Measurements from ENCODE around the gene LYAR. TPM values are rescaled to one million over a fixed set of nuclear protein-coding genes. Genes with fewer than 3 reads are reported as not detected.

LYAR gene, protein sequence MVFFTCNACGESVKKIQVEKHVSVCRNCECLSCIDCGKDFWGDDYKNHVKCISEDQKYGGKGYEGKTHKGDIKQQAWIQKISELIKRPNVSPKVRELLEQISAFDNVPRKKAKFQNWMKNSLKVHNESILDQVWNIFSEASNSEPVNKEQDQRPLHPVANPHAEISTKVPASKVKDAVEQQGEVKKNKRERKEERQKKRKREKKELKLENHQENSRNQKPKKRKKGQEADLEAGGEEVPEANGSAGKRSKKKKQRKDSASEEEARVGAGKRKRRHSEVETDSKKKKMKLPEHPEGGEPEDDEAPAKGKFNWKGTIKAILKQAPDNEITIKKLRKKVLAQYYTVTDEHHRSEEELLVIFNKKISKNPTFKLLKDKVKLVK
- 9.2 and 11.2 TPM in 2 replicates for polyA plus RNA-seq (2012; rRNA removed)
- 14.6 and 22.8 TPM in 2 replicates for polyA plus RNA-seq (2012; cell fraction: cytosol; rRNA removed)
- polyA plus RNA-seq (2012; cell fraction: nucleus; rRNA removed) = 3.8 and 6.4 TPM in 2 replicates

DNA sequence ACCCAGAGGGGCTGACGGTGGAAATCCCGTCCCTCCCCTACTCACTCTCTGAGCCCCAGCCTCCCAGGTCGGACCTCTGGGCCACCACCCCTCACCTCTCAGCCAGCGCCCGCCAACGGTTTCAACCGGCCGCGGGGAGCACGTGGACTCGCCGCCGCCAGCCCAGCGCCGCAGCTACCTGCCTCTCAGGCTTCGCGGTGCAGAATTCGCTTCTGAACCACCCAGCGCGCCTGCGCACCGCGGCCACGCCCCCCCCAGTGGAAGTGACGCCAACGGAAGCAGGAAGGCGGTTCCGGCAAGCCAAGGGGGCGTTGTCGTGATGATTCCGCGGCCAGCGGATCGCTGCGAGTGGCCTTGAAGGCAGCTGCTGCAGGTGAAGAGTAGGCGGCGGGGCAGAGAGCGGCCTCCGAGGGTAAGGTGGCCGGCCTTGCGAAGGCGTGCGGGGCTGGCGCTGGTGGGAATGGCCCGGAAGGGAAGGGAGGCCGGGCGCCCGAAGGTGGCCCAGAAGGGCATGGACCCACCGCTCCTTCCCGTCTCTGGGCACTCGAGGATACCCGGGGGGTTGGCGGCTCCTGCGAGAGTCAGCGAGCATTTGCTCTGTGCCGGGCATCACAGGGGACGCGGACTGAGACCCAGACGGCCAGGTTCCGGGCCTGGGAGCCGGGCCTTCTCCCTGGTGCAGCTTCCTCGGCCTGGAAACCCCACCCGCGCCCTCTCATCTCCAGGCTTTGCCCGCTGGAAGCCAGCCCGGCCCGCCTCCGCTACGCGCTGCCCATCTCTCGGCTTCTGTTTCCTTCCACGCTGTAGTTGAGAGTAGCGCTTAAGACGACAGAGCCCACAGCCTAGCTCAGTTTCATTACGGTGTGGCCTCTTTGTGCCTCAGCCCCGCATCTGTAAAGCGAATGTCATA is at the start of gene LYAR, which contains the start of gene ZBTB49:
Gene LYAR, minus strand, starts transcription at position 214 of the 910 bp plus-strand sequence. CDS start 6,412 bp downstream, outside the sequence.
Gene ZBTB49, plus strand, starts transcription at position 311 of the 910 bp plus-strand sequence. CDS start 9,695 bp downstream, outside the sequence.
- H3K9ac ChIP-seq = peak within 1 kb of the TSS; percentile 69
- H3K27me3 ChIP-seq (ENCODE audit: insufficient read depth) = no peaks in the 10 kb centered on the region
- no peaks in the 10 kb centered on the region for H3K9me3 ChIP-seq
- H3K4me1 ChIP-seq (ENCODE audit: control insufficient read depth in 1 of 2, insufficient read depth in 2 of 2, low read depth in 1 of 2, low read length in 1 of 2) = peaks cover 7 to 15% of the 10 kb centered on the region in 2 experiments; a peak in 3 of 4 replicates
- H3K36me3 ChIP-seq (replicated peaks in 1 of 2; ENCODE audit: control insufficient read depth in 1 of 2, insufficient read depth in 2 of 2, low read length in 1 of 2) = peaks cover 7 to 21% of the 10 kb centered on the region in 2 experiments
- DNase-seq = peak; percentile 97
- POLR2A ChIA-PET = no interaction called here
- H3K4me2 ChIP-seq = peak within 1 kb of the TSS; percentile 83
- H3K79me2 ChIP-seq (ENCODE audit: insufficient read depth) = peaks cover 86% of the 10 kb centered on the region
- peak within 1 kb of the TSS; percentile 89 for H2AFZ ChIP-seq (ENCODE audit: low read depth)
- no peaks in the 10 kb centered on the region for H3F3A ChIP-seq (replicated peaks; ENCODE audit: insufficient read depth)
- peaks cover 7% of the 10 kb centered on the region; the same call in 1 of the 2 replicates for H4K20me1 ChIP-seq (ENCODE audit: insufficient read depth)
- H3K27ac ChIP-seq (ENCODE audit: low read depth in 2 of 2, low read length in 1 of 2) = peak within 1 kb of the TSS; percentile 51 to 65; a peak in 2 of 4 replicates
- peak within 1 kb of the TSS; percentile 78 to 98 for H3K4me3 ChIP-seq (ENCODE audit: low read depth in 2 of 2, low read length in 1 of 2)
- TF ChIP-seq, protein P1, sequence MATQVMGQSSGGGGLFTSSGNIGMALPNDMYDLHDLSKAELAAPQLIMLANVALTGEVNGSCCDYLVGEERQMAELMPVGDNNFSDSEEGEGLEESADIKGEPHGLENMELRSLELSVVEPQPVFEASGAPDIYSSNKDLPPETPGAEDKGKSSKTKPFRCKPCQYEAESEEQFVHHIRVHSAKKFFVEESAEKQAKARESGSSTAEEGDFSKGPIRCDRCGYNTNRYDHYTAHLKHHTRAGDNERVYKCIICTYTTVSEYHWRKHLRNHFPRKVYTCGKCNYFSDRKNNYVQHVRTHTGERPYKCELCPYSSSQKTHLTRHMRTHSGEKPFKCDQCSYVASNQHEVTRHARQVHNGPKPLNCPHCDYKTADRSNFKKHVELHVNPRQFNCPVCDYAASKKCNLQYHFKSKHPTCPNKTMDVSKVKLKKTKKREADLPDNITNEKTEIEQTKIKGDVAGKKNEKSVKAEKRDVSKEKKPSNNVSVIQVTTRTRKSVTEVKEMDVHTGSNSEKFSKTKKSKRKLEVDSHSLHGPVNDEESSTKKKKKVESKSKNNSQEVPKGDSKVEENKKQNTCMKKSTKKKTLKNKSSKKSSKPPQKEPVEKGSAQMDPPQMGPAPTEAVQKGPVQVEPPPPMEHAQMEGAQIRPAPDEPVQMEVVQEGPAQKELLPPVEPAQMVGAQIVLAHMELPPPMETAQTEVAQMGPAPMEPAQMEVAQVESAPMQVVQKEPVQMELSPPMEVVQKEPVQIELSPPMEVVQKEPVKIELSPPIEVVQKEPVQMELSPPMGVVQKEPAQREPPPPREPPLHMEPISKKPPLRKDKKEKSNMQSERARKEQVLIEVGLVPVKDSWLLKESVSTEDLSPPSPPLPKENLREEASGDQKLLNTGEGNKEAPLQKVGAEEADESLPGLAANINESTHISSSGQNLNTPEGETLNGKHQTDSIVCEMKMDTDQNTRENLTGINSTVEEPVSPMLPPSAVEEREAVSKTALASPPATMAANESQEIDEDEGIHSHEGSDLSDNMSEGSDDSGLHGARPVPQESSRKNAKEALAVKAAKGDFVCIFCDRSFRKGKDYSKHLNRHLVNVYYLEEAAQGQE (IDR thresholded peaks at IDR 0.05; ENCODE audit: low read depth, low read length) = no peak
- TF ChIP-seq, protein P2, sequence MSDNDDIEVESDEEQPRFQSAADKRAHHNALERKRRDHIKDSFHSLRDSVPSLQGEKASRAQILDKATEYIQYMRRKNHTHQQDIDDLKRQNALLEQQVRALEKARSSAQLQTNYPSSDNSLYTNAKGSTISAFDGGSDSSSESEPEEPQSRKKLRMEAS (IDR thresholded peaks at IDR 0.05; ENCODE audit: low read depth) = peak; percentile 97
- TF ChIP-seq CHD2 (IDR thresholded peaks at IDR 0.05; ENCODE audit: low read length, partially characterized antibody) = peak; percentile 52
- no peak for TF ChIP-seq RXRA (IDR thresholded peaks at IDR 0.05; ENCODE audit: borderline replicate concordance, low read depth)
- TF ChIP-seq, protein P3, sequence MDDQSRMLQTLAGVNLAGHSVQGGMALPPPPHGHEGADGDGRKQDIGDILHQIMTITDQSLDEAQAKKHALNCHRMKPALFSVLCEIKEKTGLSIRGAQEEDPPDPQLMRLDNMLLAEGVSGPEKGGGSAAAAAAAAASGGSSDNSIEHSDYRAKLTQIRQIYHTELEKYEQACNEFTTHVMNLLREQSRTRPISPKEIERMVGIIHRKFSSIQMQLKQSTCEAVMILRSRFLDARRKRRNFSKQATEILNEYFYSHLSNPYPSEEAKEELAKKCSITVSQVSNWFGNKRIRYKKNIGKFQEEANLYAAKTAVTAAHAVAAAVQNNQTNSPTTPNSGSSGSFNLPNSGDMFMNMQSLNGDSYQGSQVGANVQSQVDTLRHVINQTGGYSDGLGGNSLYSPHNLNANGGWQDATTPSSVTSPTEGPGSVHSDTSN (IDR thresholded peaks at IDR 0.05) = no peak
- TF ChIP-seq FOSL2 (IDR thresholded peaks at IDR 0.05; ENCODE audit: borderline replicate concordance, low read depth) = no peak
- peak; percentile 99 for TF ChIP-seq MXI1 (IDR thresholded peaks at IDR 0.05; ENCODE audit: low read depth, low read length)
- TF ChIP-seq GABPA (IDR thresholded peaks at IDR 0.05; ENCODE audit: low read depth) = peak; percentile 90
- TF ChIP-seq NRF1 (IDR thresholded peaks at IDR 0.05; ENCODE audit: low read depth, low read length) = peak; percentile 87
- TF ChIP-seq ELF1 (IDR thresholded peaks at IDR 0.05) = peak; percentile 76
- TF ChIP-seq TAF1 (IDR thresholded peaks at IDR 0.05; ENCODE audit: borderline replicate concordance, low read depth, low read length) = peak; percentile 70
- peak; percentile 39; the same call in 1 of the 2 replicates for TF ChIP-seq YY1 (IDR thresholded peaks at IDR 0.05; ENCODE audit: low read depth)
- no peak for TF ChIP-seq TEAD4 (IDR thresholded peaks at IDR 0.05; ENCODE audit: borderline replicate concordance, insufficient read depth)
- peak; percentile 90; the same call in 1 of the 2 replicates for TF ChIP-seq SIN3A (IDR thresholded peaks at IDR 0.05; ENCODE audit: borderline replicate concordance, low read depth, low read length)
- TF ChIP-seq, protein P4, sequence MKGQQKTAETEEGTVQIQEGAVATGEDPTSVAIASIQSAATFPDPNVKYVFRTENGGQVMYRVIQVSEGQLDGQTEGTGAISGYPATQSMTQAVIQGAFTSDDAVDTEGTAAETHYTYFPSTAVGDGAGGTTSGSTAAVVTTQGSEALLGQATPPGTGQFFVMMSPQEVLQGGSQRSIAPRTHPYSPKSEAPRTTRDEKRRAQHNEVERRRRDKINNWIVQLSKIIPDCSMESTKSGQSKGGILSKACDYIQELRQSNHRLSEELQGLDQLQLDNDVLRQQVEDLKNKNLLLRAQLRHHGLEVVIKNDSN (IDR thresholded peaks at IDR 0.05; ENCODE audit: borderline replicate concordance, low read depth) = peak; percentile 62; the same call in 1 of the 2 replicates
- TF ChIP-seq JUND (IDR thresholded peaks at IDR 0.05) = no peak
- peak; percentile 88 for TF ChIP-seq POLR2AphosphoS5 (IDR thresholded peaks at IDR 0.05; ENCODE audit: low read depth, low read length)
- WGBS (ENCODE audit: low lambda C conversion rate) = 4% methylated on average over 18 of the region's 77 CpGs
- CTCF ChIA-PET = interaction anchor here (1.3 kb wide), 1 partner anchor 41 kb away, joined by 4 read pairs; no protein-coding TSS in a partner anchor
- no peaks in the 10 kb centered on the region for H3K9me2 ChIP-seq

Data from SK-N-SH (cell line).